NT2/D1 (cell line): Measurements from ENCODE around the gene LILRB3.
"Not testable (repeated sequence)": the region's sequence is repeated elsewhere in the genome, so short reads cannot be mapped to it uniquely, and the experiment has no call there.

Experiments
- DNase-seq: peaks from one replicate; pipeline ENCODE4 v3.0.0-alpha.2; 2011; ENCODE audit warnings: low read depth, low spot score
- H3K27me3 ChIP-seq: 2 replicates; pipeline ENCODE4 v1.6.0; 2011; ENCODE audit warnings: mild to moderate bottlenecking; ENCODE audit not compliant: insufficient read length, insufficient read depth
- H3K36me3 ChIP-seq: 2 replicates; pipeline ENCODE4 v1.6.1; 2011; ENCODE audit warnings: mild to moderate bottlenecking, low read length, mixed read lengths; ENCODE audit not compliant: insufficient read depth, insufficient read length
- H3K4me1 ChIP-seq: 2 replicates; pipeline ENCODE4 v1.5.1; 2011; ENCODE audit not compliant: insufficient read depth, insufficient read length
- H3K4me3 ChIP-seq: 2 replicates; pipeline ENCODE4 v1.5.1; 2011; ENCODE audit warnings: low read depth; ENCODE audit not compliant: insufficient read length
- H3K9ac ChIP-seq: 2 replicates; pipeline ENCODE4 v1.6.0; 2011; ENCODE audit warnings: low read depth; ENCODE audit not compliant: insufficient read length
- H3K9me3 ChIP-seq: 2 replicates; pipeline ENCODE4 v1.5.1; 2011; ENCODE audit warnings: mild to moderate bottlenecking, low read length; ENCODE audit not compliant: insufficient read depth
- SUZ12 ChIP-seq: IDR thresholded peaks from 2 replicates; pipeline ENCODE4 v1.6.1; 2011; ENCODE audit not compliant: insufficient read length, insufficient read depth; ENCODE audit errors: extremely low read depth
- YY1 ChIP-seq: IDR thresholded peaks from 2 replicates; pipeline ENCODE4 v1.6.1; 2011; ENCODE audit not compliant: insufficient read length, insufficient read depth
- ZNF274 ChIP-seq: IDR thresholded peaks from 2 replicates; pipeline ENCODE4 v1.6.1; 2011; ENCODE audit warnings: mild to moderate bottlenecking, low read depth, low read length

The LILRB3 gene

DNA sequence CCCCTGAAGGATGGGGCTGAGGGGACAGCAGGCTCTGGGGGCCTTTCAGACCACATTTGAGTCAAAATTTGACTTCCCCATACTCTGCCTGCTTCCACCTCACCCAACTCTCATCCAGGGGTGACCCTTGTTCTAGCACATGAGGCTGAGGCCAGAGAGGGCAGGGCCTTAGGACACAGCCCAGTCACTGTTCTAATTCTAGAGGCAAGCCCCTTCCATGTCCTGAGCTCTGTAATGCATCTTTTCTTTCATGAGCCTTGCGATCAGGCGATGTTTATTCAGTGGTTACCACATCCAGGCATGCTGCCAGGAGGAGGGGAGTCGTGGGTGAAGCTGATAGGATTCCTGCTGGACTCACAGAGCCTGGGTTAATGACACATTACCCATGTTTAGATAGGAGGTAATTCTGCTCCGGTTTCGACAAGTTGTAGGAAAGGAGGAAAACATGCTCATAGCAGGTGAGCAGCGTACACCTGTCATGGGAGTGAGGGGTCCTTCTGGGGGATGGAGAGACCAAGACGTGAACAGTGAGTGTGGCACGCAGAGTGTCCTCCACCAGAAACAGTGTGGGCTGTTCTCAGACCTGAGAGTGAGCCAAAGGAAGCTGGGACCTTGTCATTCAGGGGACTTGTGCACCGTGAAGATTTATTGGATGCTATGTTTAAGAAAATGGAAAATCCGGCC lies 12.9 kb downstream of the LILRB3 start:
- DNase-seq: no peak
- TF ChIP-seq ZNF274 (no peak), YY1 (no peak), SUZ12 (no peak)
- no peaks in the 10 kb centered on the region; the same call in 1 of the 2 replicates for H3K9me3 ChIP-seq
- H3K4me1 ChIP-seq: peaks cover 23% of the 10 kb centered on the region
- peaks cover 53% of the 10 kb centered on the region for H3K36me3 ChIP-seq
- H3K27me3 ChIP-seq: no peaks in the 10 kb centered on the region
- H3K4me3 ChIP-seq: no peak overlapping the region
- H3K9ac ChIP-seq: no peak overlapping the region

- DNase-seq: no peak
- no peak overlapping the region for H3K9ac ChIP-seq
- no peaks in the 10 kb centered on the region for H3K27me3 ChIP-seq
- TF ChIP-seq YY1 (no peak), SUZ12 (no peak), ZNF274 (no peak)
- no peaks in the 10 kb centered on the region for H3K9me3 ChIP-seq
- H3K4me1 ChIP-seq: peaks cover 25% of the 10 kb centered on the region
- no peak overlapping the region for H3K4me3 ChIP-seq
- peaks cover 60% of the 10 kb centered on the region for H3K36me3 ChIP-seq
Observed at GRCh38 chr19:54209058-54209810, 13.6 kb downstream of the LILRB3 start.

DNA sequence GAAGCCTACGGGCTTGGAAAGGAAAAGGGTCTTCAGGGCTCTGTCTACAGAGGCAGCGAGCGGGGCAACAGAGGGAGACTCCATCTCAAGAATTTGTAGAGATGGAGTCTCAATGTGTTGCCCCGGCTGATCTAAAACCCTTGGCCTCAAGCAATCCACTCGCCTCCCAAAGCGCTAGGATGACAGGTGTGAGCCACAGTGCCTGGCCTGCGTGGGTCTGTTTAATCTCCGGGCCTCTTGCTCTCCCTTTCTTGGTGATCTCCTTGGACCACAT lies 14.1 kb downstream of the LILRB3 start:
- no peak for DNase-seq
- Histone ChIP-seq H3K4me1 (peaks cover 25% of the 10 kb centered on the region), H3K36me3 (peaks cover 65% of the 10 kb centered on the region), H3K9ac (no peak overlapping the region), H3K27me3 (no peaks in the 10 kb centered on the region), H3K9me3 (no peaks in the 10 kb centered on the region), H3K4me3 (no peak overlapping the region)
- TF ChIP-seq SUZ12 (no peak), YY1 (no peak), ZNF274 (no peak)

GRCh38 chr19:54207983-54208783 lies 14.6 kb downstream of the LILRB3 start:
- no peak for DNase-seq
- peaks cover 28% of the 10 kb centered on the region for H3K4me1 ChIP-seq

GRCh38 chr19:54207676-54207982 lies 15.2 kb downstream of the LILRB3 start:
- no peak for TF ChIP-seq ZNF274
- TF ChIP-seq YY1: no peak
- no peak for TF ChIP-seq SUZ12
- H3K27me3 ChIP-seq: no peaks in the 10 kb centered on the region
- no peak for DNase-seq
- peaks cover 76% of the 10 kb centered on the region for H3K36me3 ChIP-seq
- no peak overlapping the region for H3K4me3 ChIP-seq
- H3K9me3 ChIP-seq: no peaks in the 10 kb centered on the region
- H3K4me1 ChIP-seq: peaks cover 29% of the 10 kb centered on the region
- no peak overlapping the region for H3K9ac ChIP-seq

More at GRCh38 chr19:54207983-54208783, 14.6 kb downstream of the LILRB3 start:
- H3K9ac ChIP-seq: no peak overlapping the region
- peaks cover 70% of the 10 kb centered on the region for H3K36me3 ChIP-seq
- H3K9me3 ChIP-seq: no peaks in the 10 kb centered on the region
- no peak for TF ChIP-seq SUZ12
- TF ChIP-seq ZNF274: no peak
- no peak for TF ChIP-seq YY1
- H3K4me3 ChIP-seq: no peak overlapping the region
- H3K27me3 ChIP-seq: no peaks in the 10 kb centered on the region

GRCh38 chr19:54207193-54207592 lies 15.6 kb downstream of the LILRB3 start:
- not testable (repeated sequence) for H3K9ac ChIP-seq, H3K27me3 ChIP-seq, H3K4me3 ChIP-seq, DNase-seq, H3K9me3 ChIP-seq
- Histone ChIP-seq H3K4me1 (peaks cover 29% of the 10 kb centered on the region), H3K36me3 (peaks cover 80% of the 10 kb centered on the region)

- peaks cover 29% of the 10 kb centered on the region for H3K4me1 ChIP-seq
- H3K9me3 ChIP-seq: no peaks in the 10 kb centered on the region
- no peak overlapping the region for H3K9ac ChIP-seq
- H3K27me3 ChIP-seq: no peaks in the 10 kb centered on the region
- no peak overlapping the region for H3K4me3 ChIP-seq
- TF ChIP-seq SUZ12 (no peak), YY1 (no peak), ZNF274 (no peak)
- peaks cover 84% of the 10 kb centered on the region for H3K36me3 ChIP-seq
- DNase-seq: no peak
Observed at GRCh38 chr19:54206831-54207177, 16.0 kb downstream of the LILRB3 start.
